A673 (cell line): ENCODE results near the gene AGT. TPM values are rescaled to one million over a fixed set of nuclear protein-coding genes. Genes with fewer than 3 reads are reported as not detected.

Source experiments
- Bru-seq: library from RNA; stranded (reverse); fragments of 400-500 nt; gene quantifications from one replicate; lab custom pipeline; 2021; lab: Mats Ljungman, UMichigan
- BruChase-seq, 2 experiments: library from RNA; stranded (reverse); fragments of 400-500 nt; gene quantifications; one replicate each; lab custom pipeline; 2021; lab: Mats Ljungman, UMichigan
- BruUV-seq: library from RNA; stranded (reverse); fragments of 400-500 nt; replicated peaks from 2 replicates; lab custom pipeline; 2021; lab: Mats Ljungman, UMichigan
- CTCF ChIA-PET: fragments of 300-600 bp; sonication (Branson Sonifier 250); formaldehyde crosslinking; loops from one replicate; lab custom pipeline; 2022; ENCODE audit warnings: antibody characterized with exemption; lab: Charles Lee
- POLR2A ChIA-PET: fragments of 300-600 bp; sonication (Branson Sonifier 250); formaldehyde crosslinking; loops from one replicate; lab custom pipeline; 2022; ENCODE audit warnings: antibody characterized with exemption; ENCODE audit not compliant: low non-redundant PET; lab: Charles Lee
- DNase-seq: peaks from one replicate; pipeline ENCODE4 v3.0.0-alpha.2; 2015; ENCODE audit warnings: low spot score
- H3K27ac ChIP-seq: fragments of 200-600 bp; sonication (generic); 2 replicates; pipeline ENCODE4 v1.5.1; 2016; ENCODE audit warnings: mixed run types, low read depth, mild to moderate bottlenecking, mixed read lengths, antibody characterized with exemption, low read length; ENCODE audit not compliant: poor library complexity, severe bottlenecking
- H3K27me3 ChIP-seq: fragments of 200-600 bp; sonication (generic); replicated peaks from 2 replicates; pipeline ENCODE4 v1.6.1; 2017; ENCODE audit warnings: mixed run types, low read depth, mild to moderate bottlenecking, mixed read lengths, antibody characterized with exemption, low read length; ENCODE audit not compliant: insufficient read depth, poor library complexity
- H3K36me3 ChIP-seq: fragments of 200-600 bp; sonication (generic); 2 replicates; pipeline ENCODE4 v1.6.1; 2016; ENCODE audit warnings: mixed run types, mild to moderate bottlenecking, mixed read lengths, antibody characterized with exemption, low read length; ENCODE audit not compliant: insufficient read depth, poor library complexity, severe bottlenecking
- H3K4me1 ChIP-seq: fragments of 200-600 bp; sonication (generic); 2 replicates; pipeline ENCODE4 v1.6.1; 2017; ENCODE audit warnings: mixed run types, mild to moderate bottlenecking, mixed read lengths, antibody characterized with exemption, low read length; ENCODE audit not compliant: insufficient read depth, poor library complexity, severe bottlenecking
- H3K4me3 ChIP-seq: fragments of 200-600 bp; sonication (generic); 2 replicates; pipeline ENCODE4 v1.5.1; 2016; ENCODE audit warnings: low read depth, mixed run types, mild to moderate bottlenecking, mixed read lengths, low read length; ENCODE audit not compliant: poor library complexity, severe bottlenecking
- H3K9me3 ChIP-seq: fragments of 200-600 bp; sonication (generic); 2 replicates; pipeline ENCODE4 v1.6.1; 2016; ENCODE audit warnings: mixed run types, low read depth, mild to moderate bottlenecking, mixed read lengths, antibody characterized with exemption, low read length; ENCODE audit not compliant: poor library complexity, severe bottlenecking
- EZH2 ChIP-seq: fragments of 200-600 bp; sonication (generic); IDR thresholded peaks from 2 replicates; pipeline ENCODE4 v1.6.1; 2017; ENCODE audit warnings: borderline replicate concordance, low read depth, mild to moderate bottlenecking, mixed read lengths, antibody characterized with exemption, low read length; ENCODE audit not compliant: poor library complexity, severe bottlenecking
- intact Hi-C: fragments of 100-400 bp; cut with micrococcal nuclease; formaldehyde crosslinking; loops from one replicate; pipeline ENCODE4 v1.10.0; 2022; ENCODE audit not compliant: unreplicated experiment
- long read RNA-seq: library from polyadenylated mRNA; stranded (forward); transcript quantifications from one replicate; pipeline ENCODE4 v2.0.0, GENCODE V29; 2022
- total RNA-seq: library from RNA; stranded (reverse); gene quantifications from 2 replicates; pipeline ENCODE4 v1.2.3, GENCODE V29; 2021
- TF ChIP-seq, protein P1 (sequence below): fragments of 300-800, 200-600 bp; sonication (generic); conservative IDR thresholded peaks from 2 replicates; pipeline ENCODE4 v1.5.1; 2017; ENCODE audit warnings: low read depth, mild to moderate bottlenecking, antibody characterized with exemption, low read length, moderate library complexity, mixed read lengths

AGT gene
- total RNA-seq (0.13 TPM in 1 of 2 replicates, not detected in the other), Bru-seq, nascent RNA (percentile 11 among the genes with signal in this experiment), BruChase-seq, experiment 1, labeled RNA remaining after a 2-hour chase (percentile 14 among the genes with signal in this experiment), BruChase-seq, experiment 2, labeled RNA remaining after a 6-hour chase (percentile 9 among the genes with signal in this experiment)
- long read RNA-seq: 0 reads

DNA sequence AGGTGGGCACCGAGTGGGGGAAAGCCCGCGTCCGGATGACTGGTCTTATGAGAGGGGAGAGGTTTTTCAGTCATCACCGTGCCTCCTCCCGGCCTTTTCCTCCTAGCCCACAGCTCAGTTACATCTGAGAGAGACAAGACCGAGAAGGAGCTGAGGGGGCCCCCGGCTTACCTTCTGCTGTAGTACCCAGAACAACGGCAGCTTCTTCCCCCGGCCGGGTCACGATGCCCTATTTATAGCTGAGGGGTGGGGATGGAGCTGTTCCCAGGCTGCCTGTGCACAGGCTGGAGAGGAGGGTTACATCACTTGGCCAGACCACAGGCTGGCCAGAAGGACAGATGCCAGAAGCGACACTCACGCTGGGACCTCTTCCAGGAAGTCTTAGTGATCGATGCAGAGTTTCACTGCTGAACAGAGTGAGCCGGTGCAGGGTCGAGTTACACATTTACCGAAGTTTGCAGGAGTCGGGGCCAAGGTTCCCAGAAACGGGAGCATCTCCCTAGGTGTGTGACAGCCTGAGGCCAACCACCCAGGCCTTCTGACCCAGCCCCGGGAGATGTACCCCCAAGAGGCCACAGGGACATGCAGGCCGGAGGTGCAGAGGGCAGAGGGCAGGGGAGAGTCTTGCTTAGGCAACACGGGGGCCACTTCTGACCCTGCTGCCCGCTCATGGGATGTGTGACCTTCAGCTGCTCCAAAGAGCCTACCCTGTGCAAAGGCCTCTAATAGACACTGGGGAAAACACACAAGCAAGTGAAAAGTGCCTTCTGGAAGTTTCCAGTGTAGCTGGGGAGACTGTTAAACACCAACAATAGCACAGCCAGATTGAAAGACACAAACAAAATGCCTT is at the start of gene AGT:
AGT (minus strand) TSS at position 208 of the 850 bp plus-strand sequence. CDS start 3,299 bp downstream, outside the sequence.
- POLR2A ChIA-PET: no interaction called here
- no peak for DNase-seq
- intact Hi-C loops: no loop called here
- no peaks in the 10 kb centered on the region for H3K27me3 ChIP-seq
- no peak within 1 kb of the TSS for H3K4me3 ChIP-seq
- H3K4me1 ChIP-seq: no peaks in the 10 kb centered on the region
- no peak within 1 kb of the TSS for H3K27ac ChIP-seq
- BruUV-seq: no TSS peak
- TF ChIP-seq, protein P1, sequence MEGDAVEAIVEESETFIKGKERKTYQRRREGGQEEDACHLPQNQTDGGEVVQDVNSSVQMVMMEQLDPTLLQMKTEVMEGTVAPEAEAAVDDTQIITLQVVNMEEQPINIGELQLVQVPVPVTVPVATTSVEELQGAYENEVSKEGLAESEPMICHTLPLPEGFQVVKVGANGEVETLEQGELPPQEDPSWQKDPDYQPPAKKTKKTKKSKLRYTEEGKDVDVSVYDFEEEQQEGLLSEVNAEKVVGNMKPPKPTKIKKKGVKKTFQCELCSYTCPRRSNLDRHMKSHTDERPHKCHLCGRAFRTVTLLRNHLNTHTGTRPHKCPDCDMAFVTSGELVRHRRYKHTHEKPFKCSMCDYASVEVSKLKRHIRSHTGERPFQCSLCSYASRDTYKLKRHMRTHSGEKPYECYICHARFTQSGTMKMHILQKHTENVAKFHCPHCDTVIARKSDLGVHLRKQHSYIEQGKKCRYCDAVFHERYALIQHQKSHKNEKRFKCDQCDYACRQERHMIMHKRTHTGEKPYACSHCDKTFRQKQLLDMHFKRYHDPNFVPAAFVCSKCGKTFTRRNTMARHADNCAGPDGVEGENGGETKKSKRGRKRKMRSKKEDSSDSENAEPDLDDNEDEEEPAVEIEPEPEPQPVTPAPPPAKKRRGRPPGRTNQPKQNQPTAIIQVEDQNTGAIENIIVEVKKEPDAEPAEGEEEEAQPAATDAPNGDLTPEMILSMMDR: no peak
- no peak for TF ChIP-seq EZH2
- no peaks in the 10 kb centered on the region for H3K9me3 ChIP-seq
- CTCF ChIA-PET: no interaction called here
- no peaks in the 10 kb centered on the region for H3K36me3 ChIP-seq

DNA sequence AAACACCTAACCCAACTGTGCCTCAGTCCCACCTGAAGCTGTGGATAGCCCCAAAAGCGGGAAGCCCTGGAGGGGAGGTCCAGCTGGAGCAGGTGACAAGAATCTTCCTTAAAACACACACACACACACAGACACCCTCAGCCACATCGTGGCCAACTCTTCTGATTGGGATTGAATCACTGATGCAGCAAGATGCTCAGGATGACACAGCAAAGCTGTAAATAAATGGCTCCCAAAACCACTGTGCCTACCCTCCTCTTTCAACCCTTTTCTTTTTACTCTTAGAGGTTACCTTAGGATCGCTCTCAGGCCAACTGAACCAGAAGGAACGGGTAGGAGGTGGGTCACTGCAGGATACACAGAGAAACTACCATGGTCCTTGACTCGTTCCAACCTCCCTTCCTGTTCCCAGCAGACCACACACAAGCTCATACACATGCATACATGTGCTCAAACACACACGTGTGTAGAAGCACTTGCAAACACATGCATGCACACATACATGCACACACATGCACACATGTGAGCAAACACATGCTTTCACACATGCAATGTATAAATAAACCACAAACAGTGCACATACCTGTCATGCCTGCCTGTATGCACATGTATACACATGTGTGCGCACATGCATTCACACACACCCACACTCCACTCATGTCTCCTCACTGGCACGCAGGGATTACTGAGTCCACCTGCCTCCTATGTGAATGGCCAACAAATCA is 47.7 kb upstream of the AGT start:
- intact Hi-C loops: no loop called here
- TF ChIP-seq, protein P1: no peak
- no peak for TF ChIP-seq EZH2

DNA sequence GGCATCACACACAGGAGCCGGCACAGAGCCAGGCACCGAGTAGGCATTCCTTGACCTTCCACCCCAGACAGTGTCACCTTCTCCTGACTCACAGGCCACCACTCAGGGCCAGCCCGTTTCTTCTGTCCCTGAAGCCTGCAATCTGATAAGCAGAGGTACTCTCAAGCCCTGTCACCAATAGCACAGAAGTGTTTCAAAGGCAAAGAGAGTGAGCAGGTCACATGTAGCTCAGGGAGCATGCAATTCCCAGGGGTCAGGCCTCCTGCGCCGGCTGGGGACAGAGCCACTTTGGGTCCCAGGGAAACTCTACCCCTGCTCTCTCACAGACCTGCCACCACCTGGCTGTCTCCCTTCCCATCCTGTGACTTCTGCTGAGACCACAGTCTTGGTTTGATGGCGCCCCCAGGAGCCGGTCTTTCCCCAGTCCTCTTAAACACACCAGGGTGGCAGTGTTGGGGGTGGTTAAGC is 46.5 kb upstream of the AGT start:
- TF ChIP-seq EZH2: no peak
- TF ChIP-seq, protein P1: no peak
- H3K27ac ChIP-seq: no peak overlapping the region
- no peaks in the 10 kb centered on the region for H3K4me1 ChIP-seq
- POLR2A ChIA-PET: no interaction called here
- no peaks in the 10 kb centered on the region for H3K27me3 ChIP-seq
- no peak for DNase-seq
- H3K36me3 ChIP-seq: no peaks in the 10 kb centered on the region
- no peaks in the 10 kb centered on the region for H3K9me3 ChIP-seq
- H3K4me3 ChIP-seq: no peak overlapping the region
- BruUV-seq: no TSS peak
- CTCF ChIA-PET: no interaction called here
- intact Hi-C loops: no loop called here

More for the DNA sequence above, 47.7 kb upstream of the AGT start:
- ChIA-PET POLR2A (no interaction called here), CTCF (no interaction called here)
- BruUV-seq: no TSS peak
- Histone ChIP-seq H3K27me3 (no peaks in the 10 kb centered on the region), H3K4me3 (no peak overlapping the region), H3K4me1 (no peaks in the 10 kb centered on the region), H3K9me3 (no peaks in the 10 kb centered on the region), H3K36me3 (no peaks in the 10 kb centered on the region), H3K27ac (no peak overlapping the region)
- DNase-seq: no peak
